Bronchial epithelial cell (primary cell): ENCODE data around the gene PKNOX2. TPM values are rescaled to one million over a fixed set of nuclear protein-coding genes. Genes with fewer than 3 reads are reported as not detected.
A peak's percentile ranks its signal among the peaks of the same experiment; 100 is the strongest.
"Not testable (repeated sequence)": the region's sequence is repeated elsewhere in the genome, so short reads cannot be mapped to it uniquely, and the experiment has no call there.

Experiments used
- DNase-seq: peaks from one replicate; pipeline ENCODE4 v3.0.0-alpha.2; 2010; ENCODE audit warnings: low read depth
- FAIRE-seq: peaks from 2 replicates; lab custom pipeline; 2011; peaks lifted over from hg19 to GRCh38; lab: Jason Lieb, UNC
- H3K27me3 ChIP-seq: 2 replicates; pipeline ENCODE4 v1.5.1; 2011; ENCODE audit warnings: low read length; ENCODE audit not compliant: control insufficient read depth, insufficient read depth
- H3K36me3 ChIP-seq: 2 replicates; pipeline ENCODE4 v1.5.1; 2011; ENCODE audit warnings: low read length; ENCODE audit not compliant: control insufficient read depth, insufficient read depth
- H3K4me3 ChIP-seq: 2 replicates; pipeline ENCODE4 v1.5.1; 2011; ENCODE audit warnings: mild to moderate bottlenecking, low read depth, low read length, control low read depth
- total RNA-seq: library from RNA; depleted of rRNA; stranded (reverse); fragments of >200 nt; gene quantifications from 2 replicates; pipeline ENCODE4 v1.2.1, GENCODE V29; 2014
- TF ChIP-seq, protein P1 (sequence below): IDR thresholded peaks from 2 replicates; pipeline ENCODE4 v1.5.1; 2011; ENCODE audit warnings: mild to moderate bottlenecking, moderate library complexity, low read length, control low read depth, inconsistent platforms; ENCODE audit not compliant: insufficient read depth, severe bottlenecking

Gene PKNOX2
- total RNA-seq, 1 donor from 2014 or later: not detected

- no peak for DNase-seq
- no peak for FAIRE-seq
- TF ChIP-seq, protein P1, sequence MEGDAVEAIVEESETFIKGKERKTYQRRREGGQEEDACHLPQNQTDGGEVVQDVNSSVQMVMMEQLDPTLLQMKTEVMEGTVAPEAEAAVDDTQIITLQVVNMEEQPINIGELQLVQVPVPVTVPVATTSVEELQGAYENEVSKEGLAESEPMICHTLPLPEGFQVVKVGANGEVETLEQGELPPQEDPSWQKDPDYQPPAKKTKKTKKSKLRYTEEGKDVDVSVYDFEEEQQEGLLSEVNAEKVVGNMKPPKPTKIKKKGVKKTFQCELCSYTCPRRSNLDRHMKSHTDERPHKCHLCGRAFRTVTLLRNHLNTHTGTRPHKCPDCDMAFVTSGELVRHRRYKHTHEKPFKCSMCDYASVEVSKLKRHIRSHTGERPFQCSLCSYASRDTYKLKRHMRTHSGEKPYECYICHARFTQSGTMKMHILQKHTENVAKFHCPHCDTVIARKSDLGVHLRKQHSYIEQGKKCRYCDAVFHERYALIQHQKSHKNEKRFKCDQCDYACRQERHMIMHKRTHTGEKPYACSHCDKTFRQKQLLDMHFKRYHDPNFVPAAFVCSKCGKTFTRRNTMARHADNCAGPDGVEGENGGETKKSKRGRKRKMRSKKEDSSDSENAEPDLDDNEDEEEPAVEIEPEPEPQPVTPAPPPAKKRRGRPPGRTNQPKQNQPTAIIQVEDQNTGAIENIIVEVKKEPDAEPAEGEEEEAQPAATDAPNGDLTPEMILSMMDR: no peak
- no peak overlapping the region for H3K4me3 ChIP-seq
- H3K27me3 ChIP-seq: peaks cover 2% of the 10 kb centered on the region
- H3K36me3 ChIP-seq: no peaks in the 10 kb centered on the region
Observed at GRCh38 chr11:125221461-125221860, 56.9 kb downstream of the PKNOX2 start.

DNA sequence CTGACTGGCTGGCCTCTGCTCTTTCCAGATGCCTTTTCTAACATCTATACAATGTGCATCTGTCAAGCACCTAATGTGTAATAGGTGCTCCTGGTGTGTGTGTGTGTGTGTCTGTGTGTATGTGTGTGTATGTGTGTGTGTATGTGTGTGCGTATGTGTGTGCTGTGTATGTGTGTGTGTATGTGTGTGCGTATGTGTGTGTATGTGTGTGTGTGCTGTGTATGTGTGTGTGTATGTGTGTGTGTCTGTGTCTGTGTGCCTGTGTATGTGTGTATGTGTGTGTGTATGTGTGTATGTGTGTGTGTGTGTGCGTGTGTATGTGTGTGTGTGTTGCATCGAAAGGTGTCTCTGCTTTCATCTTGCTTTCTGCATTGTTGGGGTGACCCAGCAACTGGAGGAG lies 57.9 kb downstream of the PKNOX2 start:
- no peak for DNase-seq
- H3K4me3 ChIP-seq: no peak overlapping the region
- H3K27me3 ChIP-seq: peaks cover 2% of the 10 kb centered on the region
- no peaks in the 10 kb centered on the region for H3K36me3 ChIP-seq
- FAIRE-seq: peak; percentile 85
- TF ChIP-seq, protein P1: no peak

DNA sequence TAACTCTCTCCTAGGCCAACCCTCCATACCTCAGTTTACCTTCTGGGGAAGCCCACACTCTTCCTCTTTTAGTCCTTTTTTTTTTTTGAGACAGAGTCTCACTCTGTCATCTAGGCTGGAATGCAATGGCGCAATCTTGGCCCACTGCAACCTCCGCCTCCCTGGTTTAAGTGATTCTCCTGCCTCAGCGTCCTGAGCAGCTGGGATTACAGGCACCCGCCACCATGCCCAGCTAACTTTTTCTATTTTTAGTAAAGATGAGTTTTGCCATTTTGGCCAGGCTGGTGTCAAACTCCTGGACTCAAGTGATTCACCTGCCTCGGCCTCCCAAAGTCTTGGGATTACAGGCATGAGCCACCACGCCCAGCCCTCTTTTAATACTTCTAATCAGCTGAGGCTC lies 58.6 kb downstream of the PKNOX2 start:
- not testable (repeated sequence) for H3K27me3 ChIP-seq, DNase-seq, H3K36me3 ChIP-seq, FAIRE-seq, H3K4me3 ChIP-seq

- no peak for FAIRE-seq
- TF ChIP-seq, protein P1: no peak
- Histone ChIP-seq H3K27me3 (no peaks in the 10 kb centered on the region), H3K4me3 (no peak overlapping the region), H3K36me3 (no peaks in the 10 kb centered on the region)
- DNase-seq: no peak
Observed at GRCh38 chr11:125223901-125224361, 59.4 kb downstream of the PKNOX2 start.

DNA sequence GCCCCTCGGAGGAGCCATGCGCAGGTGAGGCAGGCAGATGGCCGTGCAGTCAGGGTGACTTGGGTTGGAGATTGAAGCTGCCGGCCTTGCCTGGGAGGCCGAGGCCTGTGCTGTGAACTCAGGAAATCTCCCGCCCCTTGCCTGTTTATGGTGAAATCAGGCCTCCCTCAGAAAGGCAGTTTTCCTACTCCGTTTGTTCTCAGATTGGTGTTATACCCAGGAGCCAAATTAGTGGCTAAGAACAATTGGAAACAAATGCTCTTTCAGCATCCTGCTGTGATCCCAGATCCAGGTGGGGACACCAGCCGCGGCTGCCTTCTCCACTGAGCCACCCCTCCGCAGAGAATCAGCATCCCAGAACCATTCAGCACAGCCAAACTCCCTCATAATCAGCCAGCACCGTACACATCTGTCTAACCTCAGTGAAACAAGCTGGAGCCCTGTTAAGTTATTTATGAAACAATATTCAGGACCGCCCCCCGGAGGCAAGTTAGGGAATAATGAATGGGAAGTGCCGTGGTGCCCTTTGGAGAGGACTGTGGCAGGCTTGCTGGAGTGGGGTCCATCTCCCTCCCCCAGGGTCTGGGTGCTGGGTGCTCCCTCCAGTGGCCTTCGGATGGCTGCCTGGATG lies 60.0 kb downstream of the PKNOX2 start:
- H3K4me3 ChIP-seq: no peak overlapping the region
- FAIRE-seq: no peak
- TF ChIP-seq, protein P1: no peak
- H3K27me3 ChIP-seq: no peaks in the 10 kb centered on the region
- H3K36me3 ChIP-seq: no peaks in the 10 kb centered on the region
- no peak for DNase-seq

DNA sequence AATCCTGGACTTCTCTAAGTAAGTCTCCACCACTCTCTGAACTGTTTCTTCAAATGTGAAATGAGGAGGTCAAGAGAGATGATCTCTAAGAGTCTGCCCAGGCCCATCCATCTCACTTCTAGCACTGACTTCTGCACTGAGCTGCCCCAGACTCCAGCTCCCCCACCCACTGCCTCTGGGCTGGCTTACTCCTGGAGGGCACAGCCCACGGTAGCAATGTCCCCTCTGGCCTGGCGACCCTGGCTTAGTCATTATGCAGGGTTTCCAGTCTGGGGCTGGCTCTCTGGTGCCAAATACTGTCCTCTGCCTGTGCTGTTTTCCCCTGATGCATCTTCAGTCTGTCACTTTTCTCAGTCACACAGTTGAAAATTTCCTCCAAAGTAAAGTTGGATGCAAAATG lies 60.9 kb downstream of the PKNOX2 start:
- no peaks in the 10 kb centered on the region for H3K27me3 ChIP-seq

More for the DNA sequence above, 60.9 kb downstream of the PKNOX2 start:
- no peak overlapping the region for H3K4me3 ChIP-seq
- no peaks in the 10 kb centered on the region for H3K36me3 ChIP-seq
- DNase-seq (no peak), FAIRE-seq (no peak)
- TF ChIP-seq, protein P1: no peak
